ENCODE results near the gene DHX9.

- TF ChIP-seq CTCF (IDR thresholded peaks at IDR 0.05; ENCODE audit: borderline replicate concordance, extremely low read depth, low read length, poor library complexity, severe bottlenecking) (no peak), EZH2 (IDR thresholded peaks at IDR 0.05; ENCODE audit: borderline replicate concordance, low read depth, low read length, severe bottlenecking) (no peak)
Observed at GRCh38 chr1:182845894-182846293, 6.7 kb downstream of the DHX9 start.

Data from DND-41 (cell line).